Pulmonary artery endothelial cell (primary cell): ENCODE results near the gene GALT. TPM values are rescaled to one million over a fixed set of nuclear protein-coding genes. Genes with fewer than 3 reads are reported as not detected.

Experiments
- DNase-seq: peaks from one replicate; pipeline ENCODE4 v3.0.0-alpha.2; 2011; ENCODE audit warnings: low read depth, low spot score
- total RNA-seq: library from RNA; depleted of rRNA; stranded (reverse); fragments of >200 nt; gene quantifications from 2 replicates; pipeline ENCODE4 v1.2.3, GENCODE V29; 2014

Gene GALT
- total RNA-seq, 1 donor from 2014 or later = 26.7 TPM

- DNase-seq = no peak
Measured at GRCh38 chr9:34684145-34684544, 37.7 kb downstream of the GALT start.

DNA sequence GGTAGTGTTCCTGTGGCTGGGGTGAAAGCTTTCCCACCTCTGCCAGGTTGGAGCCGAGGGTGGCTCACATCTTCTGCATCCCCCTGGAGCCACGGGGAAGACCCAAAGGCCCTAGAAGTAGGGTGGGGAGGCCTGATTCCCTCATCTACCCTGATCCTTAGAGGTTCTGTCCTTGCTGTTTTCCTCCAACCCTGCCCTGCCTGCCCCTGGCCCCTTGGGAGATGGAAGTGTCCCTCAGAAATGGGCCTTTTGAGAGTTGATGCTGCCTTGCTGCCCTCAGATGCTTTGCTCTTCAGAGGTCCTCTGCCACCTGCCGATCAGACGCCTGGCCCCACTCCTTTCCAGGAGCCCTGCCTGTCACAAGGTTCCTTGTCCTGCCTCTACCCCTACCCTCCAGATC is 38.3 kb downstream of the GALT start:
- no peak for DNase-seq

DNA sequence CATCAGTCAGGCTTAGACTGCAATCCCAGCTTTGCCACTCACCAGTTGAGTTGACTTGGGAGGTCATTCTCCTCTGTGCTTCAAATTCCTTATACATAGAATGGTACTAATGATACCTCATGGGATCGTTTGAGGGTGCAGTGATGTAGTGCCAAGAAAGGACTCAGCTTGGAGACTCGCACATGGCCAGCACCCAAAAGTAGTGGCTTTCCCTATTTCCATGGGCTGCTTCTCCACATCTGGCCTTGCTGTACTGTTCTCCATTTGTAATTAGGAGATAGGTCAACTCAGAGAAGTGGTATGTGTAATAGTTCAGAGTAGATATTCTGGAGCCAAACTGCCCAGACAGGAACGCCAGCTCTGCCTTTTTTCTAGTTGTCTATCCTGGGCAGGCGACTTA is 39.1 kb downstream of the GALT start:
- no peak for DNase-seq

GRCh38 chr9:34686231-34686630 is 39.8 kb downstream of the GALT start:
- no peak for DNase-seq

GRCh38 chr9:34686732-34687131 is 40.3 kb downstream of the GALT start:
- DNase-seq = no peak

GRCh38 chr9:34687276-34688030 is 41.0 kb downstream of the GALT start:
- no peak for DNase-seq

GRCh38 chr9:34688329-34689115 is 42.0 kb downstream of the GALT start:
- no peak for DNase-seq

GRCh38 chr9:34689116-34689470 is 42.6 kb downstream of the GALT start:
- no peak for DNase-seq

GRCh38 chr9:34689512-34689911 is 43.0 kb downstream of the GALT start:
- no peak for DNase-seq

GRCh38 chr9:34690983-34691935 is 44.8 kb downstream of the GALT start, which contains the start of gene CCL19:
CCL19 (minus strand) TSS chr9:34691276; CDS start chr9:34691139, 137 bp downstream.
- DNase-seq = no peak

DNA sequence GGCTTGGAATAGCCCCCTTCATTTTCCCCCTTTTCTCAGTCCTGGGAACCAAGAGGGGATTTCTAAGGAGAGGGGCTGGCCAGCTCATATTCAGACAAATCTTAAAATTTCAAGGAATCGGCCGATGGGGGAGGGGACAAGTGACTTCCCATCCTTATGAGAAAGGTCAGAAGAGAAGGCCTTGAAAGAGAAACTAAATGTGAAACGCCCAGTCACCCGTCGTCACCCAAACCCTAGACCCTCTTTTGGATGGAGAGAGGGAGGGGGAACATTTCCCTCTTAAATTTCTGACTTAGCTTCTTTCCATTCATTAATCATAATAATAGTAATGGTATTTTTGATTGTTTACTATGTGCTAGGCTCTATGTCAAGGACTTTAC is 45.5 kb downstream of the GALT start:
- no peak for DNase-seq

DNA sequence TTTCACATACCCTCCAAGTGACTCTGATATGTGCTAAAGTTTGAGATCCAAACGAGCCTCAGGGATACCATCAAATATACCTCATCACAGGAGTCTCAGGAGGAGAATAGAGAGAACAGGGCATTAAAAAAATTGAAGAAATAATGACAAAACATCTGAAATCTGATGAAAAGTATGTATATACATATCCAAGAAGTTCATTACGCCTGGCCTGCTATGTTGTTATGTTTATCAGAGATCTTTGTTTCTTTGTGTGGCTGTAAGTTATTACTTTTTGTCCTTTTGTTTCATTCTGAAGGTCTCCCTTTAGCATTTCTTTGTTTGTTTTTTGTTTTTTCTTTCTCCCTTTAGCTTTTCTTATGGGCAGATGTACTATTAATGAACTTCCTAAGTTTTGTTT is 47.1 kb downstream of the GALT start:
- DNase-seq = no peak

GRCh38 chr9:34694811-34695210 is 48.3 kb downstream of the GALT start:
- no peak for DNase-seq

Other genes with a start within 250 kb of the GALT start
- gene FAM219A, start 188.1 kb upstream of the GALT start, total RNA-seq = 11.1 and 11.6 TPM in 2 replicates
- gene DNAI1, start 187.9 kb upstream of the GALT start, total RNA-seq = not detected in 2 replicates
- gene ENHO, start 123.7 kb upstream of the GALT start, total RNA-seq = 0.07 TPM in 1 of 2 replicates, not detected in the other
- not detected in 2 replicates for gene CNTFR, start 57.0 kb upstream of the GALT start, total RNA-seq
- gene RPP25L, start 34.6 kb upstream of the GALT start, total RNA-seq = 20.1 and 22.4 TPM in 2 replicates
- gene DCTN3, start 26.2 kb upstream of the GALT start, total RNA-seq = 101 and 107 TPM in 2 replicates
- gene ARID3C, start 17.6 kb upstream of the GALT start, total RNA-seq = 0.07 and 0.13 TPM in 2 replicates
- 59.9 and 66.2 TPM in 2 replicates for gene SIGMAR1, start 8.9 kb upstream of the GALT start, total RNA-seq
- gene IL11RA, start 5.5 kb downstream of the GALT start, total RNA-seq = 6.3 and 6.5 TPM in 2 replicates
- gene CCL27, start 16.0 kb downstream of the GALT start, total RNA-seq = 0.14 TPM in 1 of 2 replicates, not detected in the other
- not detected in 2 replicates for gene CCL19, start 44.6 kb downstream of the GALT start, total RNA-seq
- gene CCL21, start 63.5 kb downstream of the GALT start, total RNA-seq = not detected in 2 replicates